HCT116 (cell line): ENCODE data around the gene LHX5. TPM values are rescaled to one million over a fixed set of nuclear protein-coding genes. Genes with fewer than 3 reads are reported as not detected.

Experiments
- ATAC-seq: fragments of 200-7000 bp; cut with Tn5 transposase; 2 replicates; pipeline ENCODE4 v1.9.1; 2020; ENCODE audit warnings: mild to moderate bottlenecking, moderate library complexity
- BruUV-seq: library from RNA; stranded (reverse); fragments of 400-500 nt; replicated peaks from 2 replicates; lab custom pipeline; 2021; lab: Mats Ljungman, UMichigan
- CTCF ChIA-PET: fragments of 300-600 bp; sonication (Branson Sonifier 250); formaldehyde crosslinking; loops from one replicate; lab custom pipeline; 2021; ENCODE audit warnings: antibody characterized with exemption; lab: Charles Lee
- POLR2A ChIA-PET: fragments of 300-600, 350-600 bp; sonication (Branson Sonifier 250); formaldehyde crosslinking; loops from one replicate; lab custom pipeline; 2021; ENCODE audit warnings: antibody characterized with exemption; lab: Charles Lee
- RAD21 ChIA-PET, 2 experiments: fragments of 300-600 bp; sonication (Branson Sonifier 250); formaldehyde crosslinking; loops; one replicate each; lab custom pipeline; 2023; ENCODE audit warnings: low total read pairs in 2 of 2; ENCODE audit not compliant: uncharacterized antibody in 2 of 2, unreplicated experiment in 2 of 2, low non-redundant PET in 1 of 2; lab: Charles Lee
- DNase-seq: peaks from one replicate; pipeline ENCODE4 v3.0.0-alpha.2; 2010; ENCODE audit warnings: low read depth, low spot score
- H2AFZ ChIP-seq: fragments of 200-600 bp; shearing (Covaris generic), sonication (generic); 2 replicates; pipeline ENCODE4 v1.6.1; 2017; ENCODE audit warnings: low read depth, mixed run types, mixed read lengths, antibody characterized with exemption, low read length; ENCODE audit not compliant: poor library complexity, severe bottlenecking
- H3K27ac ChIP-seq: 2 replicates; pipeline ENCODE4 v1.5.1; 2012; ENCODE audit warnings: low read depth, low read length
- H3K27me3 ChIP-seq: fragments of 200-600 bp; sonication (generic); 2 replicates; pipeline ENCODE4 v1.6.1; 2016; ENCODE audit warnings: mixed run types, low read length, mixed read lengths; ENCODE audit not compliant: insufficient read depth
- H3K36me3 ChIP-seq, 2 experiments: fragments of 200-500 bp in 1 of 2; fragments of 200-600 bp in 1 of 2; sonication (Bioruptor generic) in 1 of 2; sonication (generic) in 1 of 2; 2 replicates each; pipeline versions ENCODE4 v1.5.1 to v1.6.1; 2014 to 2016; ENCODE audit warnings: low read length in 2 of 2, inconsistent platforms in 1 of 2, mixed read lengths in 1 of 2, mixed run types in 1 of 2; ENCODE audit not compliant: insufficient read depth in 2 of 2, control insufficient read depth in 1 of 2
- H3K4me1 ChIP-seq, 2 experiments: fragments of 200-600 bp in 1 of 2; sonication (generic) in 1 of 2; 2 replicates each; pipeline versions ENCODE4 v1.5.1 to v1.6.1; 2012 to 2017; ENCODE audit warnings: low read length in 2 of 2, inconsistent platforms in 1 of 2, mild to moderate bottlenecking in 1 of 2, mixed read lengths in 1 of 2, mixed run types in 1 of 2, moderate library complexity in 1 of 2; ENCODE audit not compliant: insufficient read depth in 2 of 2, control insufficient read depth in 1 of 2
- H3K4me2 ChIP-seq: fragments of 200-600 bp; sonication (generic); 2 replicates; pipeline ENCODE4 v1.6.1; 2017; ENCODE audit warnings: mixed run types, low read length, mixed read lengths
- H3K4me3 ChIP-seq, 2 experiments: fragments of 200-600 bp in 1 of 2; sonication (generic) in 1 of 2; replicated peaks in 1 of 2; 2 replicates each; pipeline ENCODE4 v1.5.1; 2011 to 2016; ENCODE audit warnings: low read length in 2 of 2, control low read depth in 1 of 2, low read depth in 1 of 2, mild to moderate bottlenecking in 1 of 2, mixed read lengths in 1 of 2, mixed run types in 1 of 2
- H3K79me2 ChIP-seq: fragments of 200-600 bp; sonication (generic); 2 replicates; pipeline ENCODE4 v1.6.1; 2017; ENCODE audit warnings: mild to moderate bottlenecking, mixed run types, low read length, moderate library complexity, mixed read lengths; ENCODE audit not compliant: insufficient read depth
- H3K9ac ChIP-seq: fragments of 200-600 bp; sonication (generic); 2 replicates; pipeline ENCODE4 v1.6.1; 2016; ENCODE audit warnings: low read length, mixed read lengths
- H3K9me2 ChIP-seq: fragments of 200-600 bp; sonication (generic), shearing (Covaris generic); 2 replicates; pipeline ENCODE4 v1.6.1; 2017; ENCODE audit warnings: mixed run types, mild to moderate bottlenecking, moderate library complexity; ENCODE audit not compliant: insufficient read depth
- H3K9me3 ChIP-seq, 2 experiments: fragments of 200-500 bp in 1 of 2; fragments of 200-600 bp in 1 of 2; sonication (Bioruptor generic) in 1 of 2; sonication (generic) in 1 of 2; 2 replicates each; pipeline ENCODE4 v1.6.1; 2014 to 2017; ENCODE audit warnings: low read length in 2 of 2, mixed read lengths in 2 of 2, inconsistent platforms in 1 of 2, low read depth in 1 of 2, mild to moderate bottlenecking in 1 of 2, mixed run types in 1 of 2, moderate library complexity in 1 of 2; ENCODE audit not compliant: control insufficient read depth in 1 of 2, insufficient read depth in 1 of 2
- H4K20me1 ChIP-seq: fragments of 200-600 bp; sonication (generic), shearing (Covaris generic); 2 replicates; pipeline ENCODE4 v1.6.1; 2017; ENCODE audit warnings: mixed run types, mild to moderate bottlenecking, moderate library complexity; ENCODE audit not compliant: insufficient read depth
- CBX3 ChIP-seq: IDR thresholded peaks from 2 replicates; pipeline ENCODE4 v1.6.1; 2012; ENCODE audit warnings: low read depth
- CEBPB ChIP-seq: IDR thresholded peaks from 2 replicates; pipeline ENCODE4 v1.6.1; 2012; ENCODE audit warnings: low read depth
- EGR1 ChIP-seq: IDR thresholded peaks from 2 replicates; pipeline ENCODE4 v1.6.1; 2012; ENCODE audit warnings: low read depth
- ELF1 ChIP-seq: IDR thresholded peaks from 2 replicates; pipeline ENCODE4 v1.6.1; 2012; ENCODE audit warnings: low read depth, borderline replicate concordance
- EZH2phosphoT487 ChIP-seq: fragments of 200-600 bp; IDR thresholded peaks from 2 replicates; pipeline ENCODE4 v1.6.1; 2018; ENCODE audit warnings: antibody characterized with exemption, borderline replicate concordance
- FOSL1 ChIP-seq: IDR thresholded peaks from 2 replicates; pipeline ENCODE4 v1.6.1; 2012; ENCODE audit warnings: low read depth
- JUND ChIP-seq: IDR thresholded peaks from 2 replicates; pipeline ENCODE4 v1.6.1; 2012
- POLR2A ChIP-seq: IDR thresholded peaks from 2 replicates; pipeline ENCODE4 v1.7.0; 2011; ENCODE audit warnings: borderline replicate concordance; ENCODE audit not compliant: insufficient read depth, insufficient read length; ENCODE audit errors: extremely low read depth
- SIN3A ChIP-seq: IDR thresholded peaks from 2 replicates; pipeline ENCODE4 v1.6.1; 2012; ENCODE audit warnings: low read depth
- SRF ChIP-seq: IDR thresholded peaks from 2 replicates; pipeline ENCODE4 v1.6.1; 2012; ENCODE audit warnings: low read depth
- TCF7L2 ChIP-seq: IDR thresholded peaks from 2 replicates; pipeline ENCODE4 v1.7.0; 2011; ENCODE audit warnings: borderline replicate concordance, inconsistent platforms; ENCODE audit not compliant: insufficient read depth, insufficient read length; ENCODE audit errors: extremely low read depth
- YY1 ChIP-seq: IDR thresholded peaks from 2 replicates; pipeline ENCODE4 v1.6.1; 2011; ENCODE audit warnings: low read length, low read depth, moderate library complexity, mild to moderate bottlenecking; ENCODE audit not compliant: insufficient replicate concordance; ENCODE audit errors: extremely low read depth
- ZNF274 ChIP-seq: fragments of 200-500 bp; sonication (Bioruptor generic); IDR thresholded peaks from 2 replicates; pipeline ENCODE4 v1.6.1; 2014; ENCODE audit warnings: mild to moderate bottlenecking, low read depth, low read length, inconsistent platforms
- intact Hi-C: fragments of 100-400 bp; cut with micrococcal nuclease; formaldehyde crosslinking; loops from 2 replicates; pipeline ENCODE4 v1.10.0; 2022
- total RNA-seq: library from RNA; stranded (reverse); gene quantifications from one replicate; pipeline ENCODE4 v1.2.1, GENCODE V29; 2021; ENCODE audit not compliant: unreplicated experiment
- TF ChIP-seq, protein P1 (sequence below): IDR thresholded peaks from 2 replicates; pipeline ENCODE4 v1.6.1; 2012
- TF ChIP-seq, protein P2 (sequence below): IDR thresholded peaks from 2 replicates; pipeline ENCODE4 v1.6.1; 2012; ENCODE audit warnings: low read depth
- TF ChIP-seq, protein P3 (sequence below), 3 experiments: fragments of 200-600 bp in 1 of 3; sonication (generic) in 1 of 3; IDR thresholded peaks in 2 of 3; conservative IDR thresholded peaks in 1 of 3; 2 replicates each; pipeline ENCODE4 v1.5.1; 2012 to 2017; ENCODE audit warnings: low read depth in 2 of 3, low read length in 2 of 3, antibody characterized with exemption in 1 of 3, borderline replicate concordance in 1 of 3, control low read depth in 1 of 3, mild to moderate bottlenecking in 1 of 3, mixed read lengths in 1 of 3, mixed run types in 1 of 3, moderate library complexity in 1 of 3; ENCODE audit not compliant: insufficient read depth in 1 of 3
- TF ChIP-seq, protein P4 (sequence below): IDR thresholded peaks from 2 replicates; pipeline ENCODE4 v1.6.1; 2012
- TF ChIP-seq, protein P5 (sequence below): IDR thresholded peaks from 2 replicates; pipeline ENCODE4 v1.6.1; 2011; ENCODE audit warnings: mild to moderate bottlenecking, low read length, moderate library complexity; ENCODE audit not compliant: insufficient replicate concordance; ENCODE audit errors: extremely low read depth

The LHX5 gene
- total RNA-seq, 1 experiment from 2014 or later: 2.4 TPM

DNA sequence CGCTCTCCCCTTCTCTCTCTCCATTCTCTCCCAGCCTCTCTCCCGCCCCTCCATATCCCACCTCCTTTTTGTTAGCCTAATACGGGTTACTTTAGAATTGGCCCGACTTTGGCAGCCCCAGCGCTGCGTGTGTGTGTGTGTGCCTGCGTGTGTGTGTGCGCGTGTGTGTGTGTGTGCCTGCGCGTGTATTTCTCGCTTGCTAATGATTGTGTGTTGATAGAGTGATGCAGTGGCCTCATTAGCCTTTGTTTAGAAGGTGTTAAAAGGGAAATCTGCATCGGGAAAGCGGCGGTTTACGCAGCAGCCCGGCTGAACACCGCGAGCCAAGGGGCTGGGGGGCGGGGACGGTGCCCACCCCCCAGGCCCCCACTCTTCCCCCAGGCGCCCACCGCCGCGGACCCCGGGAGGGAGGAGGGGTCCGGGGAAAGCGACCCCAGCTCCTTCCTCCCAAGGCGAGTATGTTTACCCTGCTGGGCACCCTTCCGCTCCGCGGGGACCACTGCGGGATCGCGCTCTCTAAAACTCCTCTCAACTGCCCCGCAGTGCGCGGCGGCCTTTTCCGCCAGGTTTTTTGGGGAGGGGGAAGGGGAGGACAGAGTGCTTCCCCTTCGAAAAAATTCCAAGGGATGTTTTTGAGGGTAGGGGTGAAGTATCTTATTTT, 6.8 kb upstream of the LHX5 start:
- POLR2A ChIA-PET: no interaction called here
- Histone ChIP-seq H3K4me3 (no peak overlapping the region), H3K79me2 (no peaks in the 10 kb centered on the region), H3K27ac (no peak overlapping the region), H3K9ac (no peak overlapping the region), H3K4me2 (no peak overlapping the region), H3K36me3 (no peaks in the 10 kb centered on the region), H3K9me3 (no peaks in the 10 kb centered on the region), H3K9me2 (no peaks in the 10 kb centered on the region), H3K27me3 (peaks cover 33% of the 10 kb centered on the region), H3K4me1 (no peaks in the 10 kb centered on the region), H4K20me1 (no peaks in the 10 kb centered on the region), H2AFZ (no peak overlapping the region)
- BruUV-seq: no TSS peak
- DNase-seq: no peak
- intact Hi-C loops: no loop called here
- RAD21 ChIA-PET: interaction anchor here in 1 of 2 experiments (0.6 kb wide), 1 partner anchor 26 kb away, joined by 3 read pairs; no protein-coding TSS in a partner anchor
- TF ChIP-seq JUND (no peak), CBX3 (no peak), ELF1 (no peak), POLR2A (no peak), EGR1 (no peak), SIN3A (no peak), FOSL1 (no peak), YY1 (no peak), ZNF274 (no peak), CEBPB (no peak), SRF (no peak), TCF7L2 (no peak), EZH2phosphoT487 (no peak)
- TF ChIP-seq, protein P1, sequence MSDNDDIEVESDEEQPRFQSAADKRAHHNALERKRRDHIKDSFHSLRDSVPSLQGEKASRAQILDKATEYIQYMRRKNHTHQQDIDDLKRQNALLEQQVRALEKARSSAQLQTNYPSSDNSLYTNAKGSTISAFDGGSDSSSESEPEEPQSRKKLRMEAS: no peak
- TF ChIP-seq, protein P2, sequence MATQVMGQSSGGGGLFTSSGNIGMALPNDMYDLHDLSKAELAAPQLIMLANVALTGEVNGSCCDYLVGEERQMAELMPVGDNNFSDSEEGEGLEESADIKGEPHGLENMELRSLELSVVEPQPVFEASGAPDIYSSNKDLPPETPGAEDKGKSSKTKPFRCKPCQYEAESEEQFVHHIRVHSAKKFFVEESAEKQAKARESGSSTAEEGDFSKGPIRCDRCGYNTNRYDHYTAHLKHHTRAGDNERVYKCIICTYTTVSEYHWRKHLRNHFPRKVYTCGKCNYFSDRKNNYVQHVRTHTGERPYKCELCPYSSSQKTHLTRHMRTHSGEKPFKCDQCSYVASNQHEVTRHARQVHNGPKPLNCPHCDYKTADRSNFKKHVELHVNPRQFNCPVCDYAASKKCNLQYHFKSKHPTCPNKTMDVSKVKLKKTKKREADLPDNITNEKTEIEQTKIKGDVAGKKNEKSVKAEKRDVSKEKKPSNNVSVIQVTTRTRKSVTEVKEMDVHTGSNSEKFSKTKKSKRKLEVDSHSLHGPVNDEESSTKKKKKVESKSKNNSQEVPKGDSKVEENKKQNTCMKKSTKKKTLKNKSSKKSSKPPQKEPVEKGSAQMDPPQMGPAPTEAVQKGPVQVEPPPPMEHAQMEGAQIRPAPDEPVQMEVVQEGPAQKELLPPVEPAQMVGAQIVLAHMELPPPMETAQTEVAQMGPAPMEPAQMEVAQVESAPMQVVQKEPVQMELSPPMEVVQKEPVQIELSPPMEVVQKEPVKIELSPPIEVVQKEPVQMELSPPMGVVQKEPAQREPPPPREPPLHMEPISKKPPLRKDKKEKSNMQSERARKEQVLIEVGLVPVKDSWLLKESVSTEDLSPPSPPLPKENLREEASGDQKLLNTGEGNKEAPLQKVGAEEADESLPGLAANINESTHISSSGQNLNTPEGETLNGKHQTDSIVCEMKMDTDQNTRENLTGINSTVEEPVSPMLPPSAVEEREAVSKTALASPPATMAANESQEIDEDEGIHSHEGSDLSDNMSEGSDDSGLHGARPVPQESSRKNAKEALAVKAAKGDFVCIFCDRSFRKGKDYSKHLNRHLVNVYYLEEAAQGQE: no peak
- TF ChIP-seq, protein P3, sequence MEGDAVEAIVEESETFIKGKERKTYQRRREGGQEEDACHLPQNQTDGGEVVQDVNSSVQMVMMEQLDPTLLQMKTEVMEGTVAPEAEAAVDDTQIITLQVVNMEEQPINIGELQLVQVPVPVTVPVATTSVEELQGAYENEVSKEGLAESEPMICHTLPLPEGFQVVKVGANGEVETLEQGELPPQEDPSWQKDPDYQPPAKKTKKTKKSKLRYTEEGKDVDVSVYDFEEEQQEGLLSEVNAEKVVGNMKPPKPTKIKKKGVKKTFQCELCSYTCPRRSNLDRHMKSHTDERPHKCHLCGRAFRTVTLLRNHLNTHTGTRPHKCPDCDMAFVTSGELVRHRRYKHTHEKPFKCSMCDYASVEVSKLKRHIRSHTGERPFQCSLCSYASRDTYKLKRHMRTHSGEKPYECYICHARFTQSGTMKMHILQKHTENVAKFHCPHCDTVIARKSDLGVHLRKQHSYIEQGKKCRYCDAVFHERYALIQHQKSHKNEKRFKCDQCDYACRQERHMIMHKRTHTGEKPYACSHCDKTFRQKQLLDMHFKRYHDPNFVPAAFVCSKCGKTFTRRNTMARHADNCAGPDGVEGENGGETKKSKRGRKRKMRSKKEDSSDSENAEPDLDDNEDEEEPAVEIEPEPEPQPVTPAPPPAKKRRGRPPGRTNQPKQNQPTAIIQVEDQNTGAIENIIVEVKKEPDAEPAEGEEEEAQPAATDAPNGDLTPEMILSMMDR (IDR thresholded peaks at IDR 0.05 in 2 of 3, conservative IDR thresholded peaks at IDR 0.05 in 1 of 3; ENCODE audit: borderline replicate concordance in 1 of 3, insufficient read depth in 1 of 3, low read depth in 2 of 3, low read length in 2 of 3): no peak
- TF ChIP-seq, protein P4, sequence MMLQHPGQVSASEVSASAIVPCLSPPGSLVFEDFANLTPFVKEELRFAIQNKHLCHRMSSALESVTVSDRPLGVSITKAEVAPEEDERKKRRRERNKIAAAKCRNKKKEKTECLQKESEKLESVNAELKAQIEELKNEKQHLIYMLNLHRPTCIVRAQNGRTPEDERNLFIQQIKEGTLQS: no peak
- TF ChIP-seq, protein P5, sequence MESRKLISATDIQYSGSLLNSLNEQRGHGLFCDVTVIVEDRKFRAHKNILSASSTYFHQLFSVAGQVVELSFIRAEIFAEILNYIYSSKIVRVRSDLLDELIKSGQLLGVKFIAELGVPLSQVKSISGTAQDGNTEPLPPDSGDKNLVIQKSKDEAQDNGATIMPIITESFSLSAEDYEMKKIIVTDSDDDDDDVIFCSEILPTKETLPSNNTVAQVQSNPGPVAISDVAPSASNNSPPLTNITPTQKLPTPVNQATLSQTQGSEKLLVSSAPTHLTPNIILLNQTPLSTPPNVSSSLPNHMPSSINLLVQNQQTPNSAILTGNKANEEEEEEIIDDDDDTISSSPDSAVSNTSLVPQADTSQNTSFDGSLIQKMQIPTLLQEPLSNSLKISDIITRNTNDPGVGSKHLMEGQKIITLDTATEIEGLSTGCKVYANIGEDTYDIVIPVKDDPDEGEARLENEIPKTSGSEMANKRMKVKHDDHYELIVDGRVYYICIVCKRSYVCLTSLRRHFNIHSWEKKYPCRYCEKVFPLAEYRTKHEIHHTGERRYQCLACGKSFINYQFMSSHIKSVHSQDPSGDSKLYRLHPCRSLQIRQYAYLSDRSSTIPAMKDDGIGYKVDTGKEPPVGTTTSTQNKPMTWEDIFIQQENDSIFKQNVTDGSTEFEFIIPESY: no peak
- ATAC-seq: no peak
- CTCF ChIA-PET: interaction anchor here (0.8 to 1.1 kb wide), 2 partner anchors 16 to 17 kb away, joined by 3 read pairs; no protein-coding TSS in a partner anchor
